ENCODE measurements around the gene PYROXD2.
"Not testable (repeated sequence)": the region's sequence is repeated elsewhere in the genome, so short reads cannot be mapped to it uniquely, and the experiment has no call there.

The PYROXD2 gene

GRCh38 chr10:98391065-98391464 is 23.9 kb downstream of the PYROXD2 start:
- no peak for DNase-seq (ENCODE audit: low read depth in 2 of 2)

- DNase-seq (ENCODE audit: low read depth in 2 of 2): no peak
Observed at GRCh38 chr10:98390406-98390805, 24.6 kb downstream of the PYROXD2 start.

- DNase-seq (ENCODE audit: low read depth in 2 of 2): no peak
Observed at GRCh38 chr10:98389398-98389797, 25.6 kb downstream of the PYROXD2 start.

- DNase-seq (ENCODE audit: low read depth in 2 of 2): no peak
Observed at GRCh38 chr10:98388101-98388655, 26.8 kb downstream of the PYROXD2 start.

GRCh38 chr10:98384531-98385133 is 30.4 kb downstream of the PYROXD2 start:
- no peak for DNase-seq (ENCODE audit: low read depth in 2 of 2)

GRCh38 chr10:98383869-98384268 is 31.1 kb downstream of the PYROXD2 start:
- no peak for DNase-seq (ENCODE audit: low read depth in 2 of 2)

GRCh38 chr10:98383134-98383667 is 31.8 kb downstream of the PYROXD2 start:
- not testable (repeated sequence) for DNase-seq (ENCODE audit: low read depth in 2 of 2)

GRCh38 chr10:98382691-98383101 is 32.3 kb downstream of the PYROXD2 start:
- no peak for DNase-seq (ENCODE audit: low read depth in 2 of 2)

- DNase-seq (ENCODE audit: low read depth in 2 of 2): no peak
Observed at GRCh38 chr10:98380493-98381339, 34.3 kb downstream of the PYROXD2 start.

- no peak for DNase-seq (ENCODE audit: low read depth in 2 of 2)
Observed at GRCh38 chr10:98378722-98379121, 36.3 kb downstream of the PYROXD2 start.

GRCh38 chr10:98377536-98377935 is 37.4 kb downstream of the PYROXD2 start:
- DNase-seq (ENCODE audit: low read depth in 2 of 2): no peak

GRCh38 chr10:98377001-98377400 is 38.0 kb downstream of the PYROXD2 start:
- DNase-seq (ENCODE audit: low read depth in 2 of 2): no peak

- no peak for DNase-seq (ENCODE audit: low read depth in 2 of 2)
Observed at GRCh38 chr10:98376485-98376884, 38.5 kb downstream of the PYROXD2 start.

- DNase-seq (ENCODE audit: low read depth in 2 of 2): peak in 1 of 2 experiments; percentile 34
Observed at GRCh38 chr10:98374217-98374985, 40.6 kb downstream of the PYROXD2 start.

- DNase-seq (ENCODE audit: low read depth in 2 of 2): no peak
Observed at GRCh38 chr10:98373260-98374040, 41.5 kb downstream of the PYROXD2 start.

GRCh38 chr10:98370831-98371820 is 43.9 kb downstream of the PYROXD2 start:
- no peak for DNase-seq (ENCODE audit: low read depth in 2 of 2)

- no peak for DNase-seq (ENCODE audit: low read depth in 2 of 2)
Observed at GRCh38 chr10:98369801-98370200, 45.2 kb downstream of the PYROXD2 start.

GRCh38 chr10:98368644-98369043 is 46.3 kb downstream of the PYROXD2 start:
- no peak for DNase-seq (ENCODE audit: low read depth in 2 of 2)

GRCh38 chr10:98367604-98368451 is 47.2 kb downstream of the PYROXD2 start:
- DNase-seq (ENCODE audit: low read depth in 2 of 2): no peak
